ELF-1 (cell line): ENCODE data around the gene ALPL.

Experiments used
- DNase-seq: peaks from one replicate; pipeline ENCODE4 v3.0.0-alpha.2; 2016; ENCODE audit warnings: low read depth, low spot score

Gene ALPL

GRCh38 chr1:21530368-21531016 is 21.3 kb downstream of the ALPL start:
- DNase-seq: no peak

DNA sequence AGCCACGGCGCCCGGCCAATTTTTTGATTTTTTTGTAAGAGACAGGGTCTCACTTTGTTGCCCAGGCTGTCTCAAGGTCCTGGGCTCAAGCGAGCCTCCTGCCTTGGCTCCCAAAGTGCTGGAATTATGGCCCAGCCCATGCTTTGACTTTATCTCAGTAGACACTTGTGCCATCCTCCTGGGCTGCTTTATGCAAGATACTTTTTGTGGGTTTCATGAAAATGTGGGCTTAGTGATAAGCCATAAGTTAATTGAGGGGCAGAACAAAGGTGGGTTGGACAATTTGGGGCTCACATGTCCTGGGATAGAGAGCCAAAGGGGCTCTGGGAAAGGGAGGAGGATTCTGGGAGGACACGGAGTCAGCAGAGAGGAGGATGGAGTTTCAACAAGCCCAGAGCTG is 22.0 kb downstream of the ALPL start:
- DNase-seq: no peak

- no peak for DNase-seq
Measured at GRCh38 chr1:21532496-21532895, 23.3 kb downstream of the ALPL start.

GRCh38 chr1:21532992-21533534 is 23.8 kb downstream of the ALPL start:
- DNase-seq: no peak

DNA sequence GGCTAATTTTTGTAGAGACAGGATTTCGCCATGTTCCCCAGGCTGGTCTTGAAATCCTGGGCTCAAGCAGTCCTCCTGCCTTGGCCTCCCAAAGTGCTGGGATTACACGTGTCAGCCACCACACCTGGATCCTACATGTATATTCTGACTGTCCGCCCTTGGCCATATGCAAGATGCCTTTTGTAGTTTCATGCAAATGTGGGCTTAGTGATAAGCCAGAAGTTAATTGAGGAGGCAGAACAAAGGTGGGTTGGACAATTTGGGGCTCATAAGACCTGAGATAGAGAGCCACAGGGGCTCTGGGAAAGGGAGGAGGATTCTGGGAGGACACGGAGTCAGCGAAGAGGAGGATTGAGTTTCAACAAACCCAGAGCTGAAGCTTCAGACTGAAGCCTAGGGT is 24.9 kb downstream of the ALPL start:
- DNase-seq: no peak

DNA sequence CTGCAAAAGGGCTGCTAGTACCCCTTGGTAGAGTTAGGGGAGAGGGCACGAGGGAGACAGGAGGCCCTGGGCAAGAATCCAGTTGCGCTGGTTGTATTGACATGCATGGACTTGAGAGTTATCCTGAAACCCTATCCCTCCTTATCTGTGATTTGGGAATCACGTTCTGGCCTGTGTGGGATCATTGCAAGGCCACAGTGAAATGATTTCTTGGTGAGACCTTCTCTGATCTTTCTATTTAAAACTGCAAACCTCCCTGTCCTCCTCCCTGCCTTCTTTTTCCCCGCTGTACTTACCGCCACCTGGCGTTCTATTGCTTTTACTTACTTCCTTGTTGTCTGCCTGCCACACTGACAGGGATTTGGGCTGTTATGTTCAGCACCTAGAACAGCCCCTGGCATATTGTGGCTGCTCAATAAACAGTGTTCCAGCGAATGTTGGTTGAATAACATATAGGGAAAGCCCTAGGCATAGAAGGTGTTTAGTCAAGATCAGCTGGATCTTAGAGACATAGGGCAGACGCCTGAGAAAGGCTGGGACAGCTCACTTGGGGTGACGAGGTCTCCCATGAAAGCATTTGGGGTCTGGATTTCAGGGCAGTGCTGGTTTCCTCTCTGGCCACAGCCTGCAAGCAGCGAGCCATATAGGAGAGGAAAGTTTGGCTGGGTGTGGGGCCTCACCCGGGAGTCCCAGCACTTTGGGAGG is 25.6 kb downstream of the ALPL start:
- DNase-seq: peak; percentile 83

GRCh38 chr1:21536218-21536617 is 27.0 kb downstream of the ALPL start:
- no peak for DNase-seq

GRCh38 chr1:21537511-21537931 is 28.3 kb downstream of the ALPL start:
- no peak for DNase-seq

GRCh38 chr1:21537932-21538630 is 28.9 kb downstream of the ALPL start:
- peak; percentile 73 for DNase-seq

DNA sequence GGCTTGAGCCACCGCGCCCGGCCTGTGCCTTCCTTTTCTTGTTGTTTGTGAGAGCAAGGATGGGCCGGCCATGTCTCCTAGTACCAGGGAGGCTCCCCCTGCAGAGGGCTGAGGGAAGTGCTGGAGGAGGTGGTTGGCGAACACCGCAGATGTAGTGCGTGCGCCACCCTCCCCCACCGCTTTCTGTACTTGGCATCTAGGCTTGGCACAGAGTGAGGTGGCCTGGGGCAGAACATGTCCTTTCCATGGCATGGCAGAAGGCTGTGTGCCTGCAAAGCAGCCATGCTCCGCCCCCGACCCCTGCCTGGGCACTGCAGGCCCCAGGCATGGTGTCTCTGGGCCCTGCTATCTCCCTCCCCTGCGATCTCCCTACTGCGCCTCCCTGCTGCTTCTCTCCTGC is 30.7 kb downstream of the ALPL start:
- peak; percentile 66 for DNase-seq

DNA sequence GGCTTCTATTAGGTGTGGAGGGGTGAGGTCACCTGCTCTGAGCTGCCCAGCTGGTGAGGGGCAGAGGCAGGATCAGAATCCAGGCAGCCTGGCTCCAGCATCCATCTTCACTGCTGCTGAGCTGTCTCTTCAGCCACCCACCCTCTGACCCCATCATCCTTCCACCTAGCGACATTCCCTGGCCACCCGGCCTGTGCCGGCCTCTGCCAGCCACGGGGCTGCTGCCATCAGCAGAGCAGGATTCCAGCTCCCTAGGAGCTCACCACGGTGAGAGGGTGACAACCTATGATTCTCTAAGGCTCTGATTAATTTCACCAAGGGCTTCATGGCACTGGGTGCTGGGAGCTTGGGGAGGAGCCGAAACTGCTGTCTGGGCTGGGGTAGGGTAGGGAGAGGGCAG is 32.1 kb downstream of the ALPL start:
- no peak for DNase-seq

DNA sequence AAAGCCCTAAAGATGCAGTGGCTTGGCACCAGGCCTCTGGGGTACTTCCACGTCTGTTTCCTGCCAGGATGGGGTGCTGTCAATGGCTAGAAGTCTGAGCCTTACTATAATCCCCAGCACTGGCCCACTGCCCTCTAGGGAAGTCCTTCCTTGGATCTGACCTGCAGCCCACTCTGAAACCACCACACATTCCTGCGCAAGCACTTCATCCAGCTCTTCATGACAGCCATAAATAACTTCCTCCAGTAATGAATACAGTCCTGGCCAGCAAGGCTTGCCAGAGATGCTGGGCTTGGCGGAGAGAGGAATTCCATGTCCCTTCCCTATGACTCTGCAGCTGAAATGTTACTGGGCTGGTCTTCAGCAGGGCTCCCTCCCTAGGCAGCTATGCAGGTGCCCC is 32.6 kb downstream of the ALPL start:
- peak; percentile 59 for DNase-seq

DNA sequence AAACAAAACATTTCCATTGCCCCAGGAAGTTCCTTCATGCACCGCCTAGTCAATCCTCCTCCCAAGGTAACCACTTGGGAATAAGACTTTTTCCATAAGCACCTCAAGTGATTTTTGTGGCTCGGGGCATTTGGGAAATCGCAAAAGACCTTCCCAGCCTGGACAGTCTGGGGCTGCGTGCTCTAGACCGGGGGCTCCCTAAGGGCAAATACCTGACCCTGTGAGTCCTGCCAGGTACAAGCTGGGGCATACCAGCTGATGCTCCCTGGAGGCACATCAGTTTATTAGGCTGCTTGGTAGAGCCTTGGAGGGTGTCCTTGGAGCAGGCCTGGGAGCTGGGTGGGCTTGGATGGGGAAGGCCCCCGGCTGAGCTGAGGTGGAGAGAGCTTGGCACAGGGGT is 34.4 kb downstream of the ALPL start:
- peak; percentile 75 for DNase-seq

GRCh38 chr1:21544095-21544494 is 34.9 kb downstream of the ALPL start:
- no peak for DNase-seq

DNA sequence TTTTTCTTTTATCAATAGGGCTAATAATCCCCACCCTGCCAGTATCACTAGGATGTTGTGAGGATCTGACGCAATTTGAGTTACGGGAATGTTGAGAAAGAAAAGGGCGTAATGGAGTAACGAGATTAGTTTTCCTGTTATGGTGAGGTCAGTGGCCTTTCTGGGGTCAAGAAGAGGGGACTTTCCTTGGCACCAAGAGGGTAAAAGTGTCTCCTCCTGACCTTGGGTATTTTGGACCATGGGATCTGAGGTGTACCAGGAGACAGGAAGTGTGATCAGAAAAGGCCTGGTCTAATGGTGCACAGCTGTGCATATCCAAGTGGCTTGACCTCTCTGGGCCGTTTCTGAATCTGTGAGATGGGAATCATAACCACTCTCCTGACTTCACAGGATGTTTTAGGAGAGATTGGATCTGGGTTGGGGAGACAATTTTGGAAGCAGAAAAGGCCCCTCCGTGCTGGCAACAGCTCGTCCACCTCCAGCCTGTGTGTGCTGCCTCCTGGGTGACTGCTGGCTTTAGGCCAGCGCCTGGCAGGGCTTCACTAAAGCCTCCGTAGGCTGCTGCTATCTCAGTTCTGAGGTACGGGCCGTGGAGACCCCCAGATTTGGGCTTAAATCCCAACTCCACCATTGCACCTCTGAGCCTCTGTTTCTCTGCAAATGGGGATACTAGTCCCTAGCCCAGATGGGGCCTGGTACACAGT is 37.1 kb downstream of the ALPL start:
- no peak for DNase-seq

- DNase-seq: no peak
Measured at GRCh38 chr1:21547876-21548275, 38.7 kb downstream of the ALPL start.

DNA sequence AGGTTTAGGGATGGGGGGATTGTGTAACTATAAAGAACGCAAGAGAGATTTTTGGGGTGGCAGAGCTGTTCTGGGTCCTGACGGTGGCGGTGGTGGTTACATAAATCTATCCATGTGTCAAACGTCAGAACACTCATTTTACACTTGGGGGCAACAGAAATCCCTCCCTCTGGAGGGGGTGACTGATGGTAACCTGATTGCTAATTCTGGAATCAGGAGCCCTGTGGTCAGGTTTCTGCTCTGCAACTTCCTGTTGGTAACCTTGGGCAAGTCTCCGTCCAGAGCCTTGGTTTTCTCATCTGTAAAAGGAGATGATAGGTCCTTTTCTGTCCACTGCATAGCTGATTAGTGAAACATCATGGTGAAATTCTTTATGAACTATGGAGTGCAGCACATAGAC is 40.9 kb downstream of the ALPL start:
- no peak for DNase-seq

- no peak for DNase-seq
Measured at GRCh38 chr1:21550866-21551475, 41.7 kb downstream of the ALPL start.

DNA sequence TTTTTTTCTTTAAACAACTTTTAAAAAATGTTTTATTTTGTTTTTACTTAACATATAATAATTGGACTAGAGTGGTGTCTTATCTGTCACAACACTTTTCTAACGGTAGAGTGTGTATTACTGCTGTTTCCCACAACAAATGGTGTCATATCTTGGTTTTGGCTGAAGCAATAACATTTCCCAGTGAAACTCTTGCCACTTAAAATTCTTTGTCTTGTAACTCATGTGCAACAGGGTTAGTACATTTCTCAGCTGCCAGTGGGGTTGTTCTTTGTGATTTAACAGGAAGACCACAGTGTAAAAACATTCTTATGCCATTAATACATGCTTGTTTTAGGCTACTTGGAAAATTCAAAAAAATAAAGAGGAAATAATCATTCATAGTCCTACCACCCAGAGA is 43.5 kb downstream of the ALPL start:
- DNase-seq: no peak

- peak; percentile 54 for DNase-seq
Measured at GRCh38 chr1:21553116-21553926, 44.1 kb downstream of the ALPL start.
